ENCODE results near the gene POMT2. TPM values are rescaled to one million over a fixed set of nuclear protein-coding genes. Genes with fewer than 3 reads are reported as not detected.

POMT2 gene
- total RNA-seq, 4 donors from 2014 or later, result 12.0 to 77.4 (median 24.9) TPM

GRCh38 chr14:77278461-77279230 is 42.0 kb downstream of the POMT2 start:
- intact Hi-C loops (cut with DNase I; ENCODE audit: low total_unique reads), result no loop called here
- H3K36me3 ChIP-seq, result peaks cover 0 to 6% (median 2%) of the 10 kb centered on the region in 4 donors
- H3K4me3 ChIP-seq, result no peak overlapping the region
- no peaks in the 10 kb centered on the region for H3K27me3 ChIP-seq
- H3K27ac ChIP-seq, result no peak overlapping the region
- no peaks in the 10 kb centered on the region for H3K4me1 ChIP-seq
- H3K9me3 ChIP-seq, result no peaks in the 10 kb centered on the region
- TF ChIP-seq POLR2AphosphoS5 (IDR thresholded peaks at IDR 0.05), result no peak
- no peak for TF ChIP-seq EP300 (IDR thresholded peaks at IDR 0.05; ENCODE audit: low read depth)
- TF ChIP-seq POLR2A (IDR thresholded peaks at IDR 0.05), result no peak
- no peak for TF ChIP-seq CTCF (IDR thresholded peaks at IDR 0.05)
- in situ Hi-C loops (cut with MboI; ENCODE audit: low pct_ligation_motif_present in 1 of 4, low pct_unique_long_range_greater_than_20kb in 1 of 4, low sequenced_read_pairs in 3 of 4), result no loop called here
- WGBS, 2 donors (ENCODE audit: low coverage in 1 of 2), result 92 to 100% methylated on average over 1 to 14 of the region's 14 CpGs
- no peak for DNase-seq

GRCh38 chr14:77276959-77277358 is 43.7 kb downstream of the POMT2 start:
- Histone ChIP-seq H3K36me3 (no peaks in the 10 kb centered on the region), H3K27me3 (peaks cover 7% of the 10 kb centered on the region), H3K4me3 (no peak overlapping the region), H3K4me1 (no peaks in the 10 kb centered on the region), H3K27ac (no peak overlapping the region), H3K9me3 (no peaks in the 10 kb centered on the region)
- TF ChIP-seq EP300 (IDR thresholded peaks at IDR 0.05; ENCODE audit: low read depth) (no peak), CTCF (IDR thresholded peaks at IDR 0.05) (no peak), POLR2A (IDR thresholded peaks at IDR 0.05) (no peak), POLR2AphosphoS5 (IDR thresholded peaks at IDR 0.05) (no peak)
- intact Hi-C loops (cut with DNase I; ENCODE audit: low total_unique reads) (no loop called here), in situ Hi-C loops (cut with MboI; ENCODE audit: low pct_ligation_motif_present in 1 of 4, low pct_unique_long_range_greater_than_20kb in 1 of 4, low sequenced_read_pairs in 3 of 4) (no loop called here)
- no peak for DNase-seq
- 97% methylated on average over 12 of the region's 12 CpGs; no CpG with 5 or more reads in 1 of the 2 donors for WGBS, 2 donors (ENCODE audit: low coverage in 1 of 2)

- H3K27me3 ChIP-seq, result peaks cover 13% of the 10 kb centered on the region
- H3K9me3 ChIP-seq, result no peaks in the 10 kb centered on the region
- no peak for DNase-seq
- H3K36me3 ChIP-seq, result no peaks in the 10 kb centered on the region
- 87 to 88% methylated on average over 8 to 14 of the region's 15 CpGs for WGBS, 2 donors (ENCODE audit: low coverage in 1 of 2)
- intact Hi-C loops (cut with DNase I; ENCODE audit: low total_unique reads), result no loop called here
- no peak overlapping the region for H3K4me3 ChIP-seq
- in situ Hi-C loops (cut with MboI; ENCODE audit: low pct_ligation_motif_present in 1 of 4, low pct_unique_long_range_greater_than_20kb in 1 of 4, low sequenced_read_pairs in 3 of 4), result no loop called here
- no peaks in the 10 kb centered on the region for H3K4me1 ChIP-seq
- TF ChIP-seq POLR2A (IDR thresholded peaks at IDR 0.05) (no peak), EP300 (IDR thresholded peaks at IDR 0.05; ENCODE audit: low read depth) (no peak), POLR2AphosphoS5 (IDR thresholded peaks at IDR 0.05) (no peak), CTCF (IDR thresholded peaks at IDR 0.05) (no peak)
- H3K27ac ChIP-seq, result no peak overlapping the region
Observed at GRCh38 chr14:77276295-77276935, 44.3 kb downstream of the POMT2 start.

GRCh38 chr14:77275601-77276017 is 45.1 kb downstream of the POMT2 start:
- no peak for TF ChIP-seq CTCF (IDR thresholded peaks at IDR 0.05)
- TF ChIP-seq POLR2A (IDR thresholded peaks at IDR 0.05), result no peak
- no peak for TF ChIP-seq POLR2AphosphoS5 (IDR thresholded peaks at IDR 0.05)
- no peak for TF ChIP-seq EP300 (IDR thresholded peaks at IDR 0.05; ENCODE audit: low read depth)
- Histone ChIP-seq H3K27me3 (peaks cover 21% of the 10 kb centered on the region), H3K4me3 (no peak overlapping the region), H3K36me3 (no peaks in the 10 kb centered on the region), H3K27ac (no peak overlapping the region), H3K9me3 (no peaks in the 10 kb centered on the region), H3K4me1 (peaks cover 0 to 6% (median 2%) of the 10 kb centered on the region in 4 donors)
- WGBS, 2 donors (ENCODE audit: low coverage in 1 of 2), result 67 to 77% methylated on average over 3 to 8 of the region's 8 CpGs
- in situ Hi-C loops (cut with MboI; ENCODE audit: low pct_ligation_motif_present in 1 of 4, low pct_unique_long_range_greater_than_20kb in 1 of 4, low sequenced_read_pairs in 3 of 4) (no loop called here), intact Hi-C loops (cut with DNase I; ENCODE audit: low total_unique reads) (no loop called here)
- DNase-seq, result no peak
